DMS153 treated with DMSO at 0.1 percent for 48 hours (cell line): Measurements from ENCODE around the gene TPO.
"Not testable (repeated sequence)": the region's sequence is repeated elsewhere in the genome, so short reads cannot be mapped to it uniquely, and the experiment has no call there.

ENCODE experiments used
- DNase-seq: peaks from one replicate; lab custom pipeline; 2025; ENCODE audit not compliant: unreplicated experiment; lab: John Stamatoyannopoulos, UW

TPO gene

GRCh38 chr2:1548910-1549673 lies 135.8 kb downstream of the TPO start:
- no peak for DNase-seq

- no peak for DNase-seq
Measured at GRCh38 chr2:1550076-1550475, 136.8 kb downstream of the TPO start.

- no peak for DNase-seq
Measured at GRCh38 chr2:1550658-1551316, 137.5 kb downstream of the TPO start.

- no peak for DNase-seq
Measured at GRCh38 chr2:1551905-1552304, 138.6 kb downstream of the TPO start.

- DNase-seq = no peak
Measured at GRCh38 chr2:1552611-1553010, 139.3 kb downstream of the TPO start.

- no peak for DNase-seq
Measured at GRCh38 chr2:1553671-1554295, 140.5 kb downstream of the TPO start.

- DNase-seq = no peak
Measured at GRCh38 chr2:1556286-1556685, 143.0 kb downstream of the TPO start.

- no peak for DNase-seq
Measured at GRCh38 chr2:1556776-1557466, 143.7 kb downstream of the TPO start.

GRCh38 chr2:1557467-1557820 lies 144.2 kb downstream of the TPO start:
- no peak for DNase-seq

- DNase-seq = no peak
Measured at GRCh38 chr2:1559589-1560175, 146.4 kb downstream of the TPO start.

GRCh38 chr2:1561259-1561658 lies 148.0 kb downstream of the TPO start:
- no peak for DNase-seq

GRCh38 chr2:1561811-1562421 lies 148.7 kb downstream of the TPO start:
- DNase-seq = no peak

GRCh38 chr2:1563084-1563857 lies 150.0 kb downstream of the TPO start:
- DNase-seq = no peak

GRCh38 chr2:1563943-1564891 lies 151.0 kb downstream of the TPO start:
- DNase-seq = no peak

- DNase-seq = no peak
Measured at GRCh38 chr2:1567556-1568344, 154.5 kb downstream of the TPO start.

- not testable (repeated sequence) for DNase-seq
Measured at GRCh38 chr2:1568345-1568668, 155.0 kb downstream of the TPO start.

GRCh38 chr2:1569879-1570450 lies 156.7 kb downstream of the TPO start:
- DNase-seq = no peak
